Loucy (cell line): Measurements from ENCODE around the gene BIRC2.

Experiments
- H2AFZ ChIP-seq: fragments of 200-600 bp; sonication (generic); 2 replicates; pipeline ENCODE4 v1.6.0; 2016; ENCODE audit warnings: antibody characterized with exemption, mild to moderate bottlenecking, low read length, moderate library complexity
- H3F3A ChIP-seq: fragments of 200-600 bp; 2 replicates; pipeline ENCODE4 v1.6.0; 2016; ENCODE audit warnings: antibody characterized with exemption, low read depth, mild to moderate bottlenecking
- H3K27me3 ChIP-seq: fragments of 200-600 bp; sonication (generic); 2 replicates; pipeline ENCODE4 v1.6.1; 2014; ENCODE audit warnings: low read length, mild to moderate bottlenecking; ENCODE audit not compliant: insufficient read depth, poor library complexity, severe bottlenecking
- H3K36me3 ChIP-seq: fragments of 200-600 bp; sonication (generic); 2 replicates; pipeline ENCODE4 v1.6.1; 2016; ENCODE audit warnings: low read length; ENCODE audit not compliant: insufficient read depth
- H3K4me1 ChIP-seq: fragments of 200-600 bp; sonication (generic); 2 replicates; pipeline ENCODE4 v1.5.1; 2014; ENCODE audit warnings: low read length, mild to moderate bottlenecking; ENCODE audit not compliant: insufficient read depth, poor library complexity, severe bottlenecking
- H3K4me2 ChIP-seq: fragments of 200-600 bp; sonication (generic); 2 replicates; pipeline ENCODE4 v1.6.0; 2014; ENCODE audit warnings: antibody characterized with exemption, low read length, low read depth, mild to moderate bottlenecking; ENCODE audit not compliant: poor library complexity, severe bottlenecking
- H3K4me3 ChIP-seq: fragments of 200-600 bp; sonication (generic); 2 replicates; pipeline ENCODE4 v1.5.1; 2014; ENCODE audit warnings: low read length, mild to moderate bottlenecking, mixed read lengths; ENCODE audit not compliant: poor library complexity, severe bottlenecking
- H3K79me2 ChIP-seq: fragments of 200-600 bp; sonication (generic); 2 replicates; pipeline ENCODE4 v1.6.1; 2014; ENCODE audit warnings: low read length; ENCODE audit not compliant: insufficient read depth
- H3K9ac ChIP-seq: fragments of 200-600 bp; sonication (generic); 2 replicates; pipeline ENCODE4 v1.6.0; 2014; ENCODE audit warnings: mild to moderate bottlenecking, low read depth, low read length, moderate library complexity; ENCODE audit not compliant: poor library complexity, severe bottlenecking
- H3K9me2 ChIP-seq: fragments of 200-600 bp; sonication (generic); replicated peaks from 2 replicates; pipeline ENCODE4 v1.6.1; 2016; ENCODE audit warnings: low read depth, low read length, mixed read lengths
- H3K9me3 ChIP-seq: fragments of 200-600 bp; sonication (generic); 2 replicates; pipeline ENCODE4 v1.6.1; 2014; ENCODE audit warnings: mild to moderate bottlenecking, antibody characterized with exemption, low read length, low read depth; ENCODE audit not compliant: insufficient read depth
- H4K20me1 ChIP-seq: fragments of 200-600 bp; sonication (generic); 2 replicates; pipeline ENCODE4 v1.6.0; 2014; ENCODE audit warnings: antibody characterized with exemption, low read length, mild to moderate bottlenecking; ENCODE audit not compliant: insufficient read depth, poor library complexity, severe bottlenecking
- EZH2phosphoT487 ChIP-seq: fragments of 200-600 bp; IDR thresholded peaks from 2 replicates; pipeline ENCODE4 v1.6.1; 2018; ENCODE audit warnings: antibody characterized with exemption, mild to moderate bottlenecking, moderate library complexity, borderline replicate concordance
- TF ChIP-seq, protein P1 (sequence below): fragments of 200-600 bp; sonication (generic); conservative IDR thresholded peaks from 2 replicates; pipeline ENCODE4 v1.5.1; 2014; ENCODE audit warnings: mild to moderate bottlenecking, antibody characterized with exemption, low read length

Gene BIRC2

DNA sequence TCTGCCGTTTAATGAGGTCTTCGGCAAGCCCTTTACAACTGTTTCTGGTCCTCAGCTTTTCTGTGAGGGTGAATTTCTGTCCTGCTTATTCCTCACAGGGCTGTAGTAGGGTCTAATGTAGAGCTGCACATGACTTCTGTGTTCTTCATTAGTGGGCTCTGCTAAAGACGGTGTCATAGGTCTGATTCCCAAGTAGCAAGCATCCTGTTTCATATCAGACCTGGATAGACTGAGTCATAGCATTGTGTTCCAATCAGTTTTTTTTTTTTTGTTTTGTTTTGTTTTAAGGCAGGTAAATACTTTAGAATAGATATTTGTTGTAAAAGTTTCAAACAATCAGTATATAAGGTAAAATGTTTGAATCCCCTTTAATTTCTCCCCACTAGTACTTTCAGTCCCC, 35.4 kb downstream of the BIRC2 start:
- Histone ChIP-seq H2AFZ (no peak overlapping the region), H3K4me1 (peaks cover 21% of the 10 kb centered on the region), H3K36me3 (peaks cover 44% of the 10 kb centered on the region; the same call in 1 of the 2 replicates), H3K9me3 (no peaks in the 10 kb centered on the region), H3K9me2 (no peaks in the 10 kb centered on the region), H4K20me1 (no peaks in the 10 kb centered on the region), H3K79me2 (no peaks in the 10 kb centered on the region), H3F3A (no peaks in the 10 kb centered on the region), H3K9ac (no peak overlapping the region), H3K4me2 (no peak overlapping the region), H3K27me3 (no peaks in the 10 kb centered on the region), H3K4me3 (no peak overlapping the region)
- TF ChIP-seq, protein P1, sequence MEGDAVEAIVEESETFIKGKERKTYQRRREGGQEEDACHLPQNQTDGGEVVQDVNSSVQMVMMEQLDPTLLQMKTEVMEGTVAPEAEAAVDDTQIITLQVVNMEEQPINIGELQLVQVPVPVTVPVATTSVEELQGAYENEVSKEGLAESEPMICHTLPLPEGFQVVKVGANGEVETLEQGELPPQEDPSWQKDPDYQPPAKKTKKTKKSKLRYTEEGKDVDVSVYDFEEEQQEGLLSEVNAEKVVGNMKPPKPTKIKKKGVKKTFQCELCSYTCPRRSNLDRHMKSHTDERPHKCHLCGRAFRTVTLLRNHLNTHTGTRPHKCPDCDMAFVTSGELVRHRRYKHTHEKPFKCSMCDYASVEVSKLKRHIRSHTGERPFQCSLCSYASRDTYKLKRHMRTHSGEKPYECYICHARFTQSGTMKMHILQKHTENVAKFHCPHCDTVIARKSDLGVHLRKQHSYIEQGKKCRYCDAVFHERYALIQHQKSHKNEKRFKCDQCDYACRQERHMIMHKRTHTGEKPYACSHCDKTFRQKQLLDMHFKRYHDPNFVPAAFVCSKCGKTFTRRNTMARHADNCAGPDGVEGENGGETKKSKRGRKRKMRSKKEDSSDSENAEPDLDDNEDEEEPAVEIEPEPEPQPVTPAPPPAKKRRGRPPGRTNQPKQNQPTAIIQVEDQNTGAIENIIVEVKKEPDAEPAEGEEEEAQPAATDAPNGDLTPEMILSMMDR: no peak
- no peak for TF ChIP-seq EZH2phosphoT487

DNA sequence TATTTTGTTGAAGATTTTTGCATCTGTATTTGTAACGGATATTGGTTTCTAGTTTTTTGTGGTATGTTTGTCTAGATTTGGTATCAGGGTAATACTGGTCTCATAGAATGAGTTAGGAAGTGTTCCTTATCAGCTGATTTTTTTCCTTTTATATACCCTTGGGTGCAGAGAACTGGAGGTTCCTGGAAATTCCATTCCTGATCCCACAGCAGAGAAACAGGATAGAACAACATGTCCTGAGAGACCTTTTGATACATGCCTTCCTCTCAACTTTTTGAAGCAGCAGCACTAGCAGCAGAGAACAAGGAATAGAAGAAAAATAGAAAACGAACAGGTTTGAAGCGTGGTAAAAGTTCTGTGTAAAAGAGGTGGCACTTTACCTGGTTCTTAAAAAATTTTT, 36.8 kb downstream of the BIRC2 start:
- H4K20me1 ChIP-seq: no peaks in the 10 kb centered on the region
- peaks cover 21% of the 10 kb centered on the region for H3K4me1 ChIP-seq
- TF ChIP-seq, protein P1: no peak
- TF ChIP-seq EZH2phosphoT487: no peak
- no peak overlapping the region for H3K4me3 ChIP-seq
- H3K79me2 ChIP-seq: no peaks in the 10 kb centered on the region
- H3K4me2 ChIP-seq: no peak overlapping the region
- H2AFZ ChIP-seq: no peak overlapping the region
- H3K27me3 ChIP-seq: no peaks in the 10 kb centered on the region
- H3F3A ChIP-seq: no peaks in the 10 kb centered on the region
- H3K9me3 ChIP-seq: no peaks in the 10 kb centered on the region
- peaks cover 30% of the 10 kb centered on the region; the same call in 1 of the 2 replicates for H3K36me3 ChIP-seq
- H3K9me2 ChIP-seq: no peaks in the 10 kb centered on the region
- H3K9ac ChIP-seq: no peak overlapping the region

DNA sequence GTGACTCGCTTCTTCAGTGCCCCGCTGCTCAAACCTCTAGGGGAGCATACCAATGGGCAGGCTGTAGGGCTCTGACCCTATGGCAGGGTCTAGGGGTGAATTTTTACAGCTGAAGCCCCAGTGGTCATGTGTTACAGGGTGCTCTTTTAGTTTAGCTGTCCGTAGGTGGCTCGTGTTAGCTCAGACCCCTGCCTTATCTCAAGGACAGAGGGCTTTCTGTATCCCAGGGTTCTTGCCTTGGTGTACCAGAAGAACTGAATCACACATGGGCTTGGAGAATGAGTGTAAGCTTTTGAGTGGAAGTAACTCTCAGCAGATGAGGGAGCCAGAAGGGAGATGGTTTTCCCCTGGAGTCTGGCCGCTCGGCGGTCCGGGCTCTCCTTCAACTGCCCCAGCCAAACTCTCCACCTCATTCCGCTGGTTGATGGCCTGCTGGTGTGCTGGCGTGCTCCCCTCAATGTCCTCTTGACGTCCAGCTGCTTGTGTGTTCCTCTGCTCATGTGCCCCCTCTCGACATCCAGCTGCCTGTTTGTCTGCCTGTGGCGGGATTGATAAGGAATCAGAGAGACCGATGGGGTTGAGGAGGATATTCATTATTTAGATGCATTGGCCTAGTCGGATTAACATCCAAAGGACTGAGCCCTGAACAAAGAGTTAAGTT, 37.5 kb downstream of the BIRC2 start:
- Histone ChIP-seq H4K20me1 (no peaks in the 10 kb centered on the region), H3K9ac (no peak overlapping the region), H3K4me1 (peaks cover 21% of the 10 kb centered on the region), H3K27me3 (no peaks in the 10 kb centered on the region), H3K4me2 (no peak overlapping the region), H3F3A (no peaks in the 10 kb centered on the region), H3K9me3 (no peaks in the 10 kb centered on the region; the same call in 1 of the 2 replicates), H2AFZ (no peak overlapping the region), H3K9me2 (no peaks in the 10 kb centered on the region), H3K79me2 (no peaks in the 10 kb centered on the region), H3K36me3 (peaks cover 28% of the 10 kb centered on the region; the same call in 1 of the 2 replicates), H3K4me3 (no peak overlapping the region)
- TF ChIP-seq, protein P1: no peak
- TF ChIP-seq EZH2phosphoT487: no peak
